Mesendoderm (in vitro differentiated cells): ENCODE measurements around the gene FARP1.

Source experiments
- DNase-seq: peaks from one replicate; pipeline ENCODE4 v3.0.0; 2013
- H2AK5ac ChIP-seq: 2 replicates; pipeline ENCODE4 v1.6.1; 2013; ENCODE audit warnings: low read length, inconsistent platforms
- H2BK120ac ChIP-seq: 2 replicates; pipeline ENCODE4 v1.6.1; 2013; ENCODE audit warnings: low read depth, mild to moderate bottlenecking, low read length, moderate library complexity, mixed read lengths
- H2BK15ac ChIP-seq: replicated peaks from 2 replicates; pipeline ENCODE4 v1.6.1; 2013; ENCODE audit warnings: low read depth, mild to moderate bottlenecking, moderate library complexity
- H2BK5ac ChIP-seq: 2 replicates; pipeline ENCODE4 v1.6.1; 2013; ENCODE audit warnings: low read length, inconsistent platforms
- H3K18ac ChIP-seq: 2 replicates; pipeline ENCODE4 v1.6.1; 2013; ENCODE audit warnings: mild to moderate bottlenecking, low read length, mixed read lengths
- H3K23ac ChIP-seq: one replicate; pipeline ENCODE4 v1.6.1; 2013; ENCODE audit warnings: low read length
- H3K27ac ChIP-seq: 2 replicates; pipeline ENCODE4 v1.5.1; 2013; ENCODE audit warnings: low read depth, mild to moderate bottlenecking, inconsistent platforms, low read length, moderate library complexity
- H3K27me3 ChIP-seq: 2 replicates; pipeline ENCODE4 v1.6.1; 2013; ENCODE audit warnings: low read length, control low read depth, mild to moderate bottlenecking, inconsistent platforms; ENCODE audit not compliant: insufficient read depth, poor library complexity
- H3K36me3 ChIP-seq: 2 replicates; pipeline ENCODE4 v1.6.1; 2013; ENCODE audit warnings: low read length, inconsistent platforms; ENCODE audit not compliant: control insufficient read depth, insufficient read depth
- H3K4ac ChIP-seq: one replicate; pipeline ENCODE4 v1.6.1; 2013; ENCODE audit warnings: low read depth, mild to moderate bottlenecking, low read length, moderate library complexity
- H3K4me1 ChIP-seq: 2 replicates; pipeline ENCODE4 v1.6.1; 2013; ENCODE audit warnings: low read depth, low read length, inconsistent platforms; ENCODE audit not compliant: control insufficient read depth
- H3K4me2 ChIP-seq: 2 replicates; pipeline ENCODE4 v1.6.1; 2013; ENCODE audit warnings: low read length
- H3K4me3 ChIP-seq: 2 replicates; pipeline ENCODE4 v1.5.1; 2013; ENCODE audit warnings: mild to moderate bottlenecking, low read length
- H3K56ac ChIP-seq: one replicate; pipeline ENCODE4 v1.6.1; 2013; ENCODE audit warnings: low read length
- H3K79me1 ChIP-seq: 2 replicates; pipeline ENCODE4 v1.6.1; 2013; ENCODE audit warnings: low read length, inconsistent platforms
- H3K79me2 ChIP-seq: 2 replicates; pipeline ENCODE4 v1.6.1; 2013; ENCODE audit warnings: mild to moderate bottlenecking, low read length; ENCODE audit not compliant: control insufficient read depth, insufficient read depth
- H3K9ac ChIP-seq: 2 replicates; pipeline ENCODE4 v1.6.1; 2013; ENCODE audit warnings: low read length, inconsistent platforms
- H4K5ac ChIP-seq: one replicate; pipeline ENCODE4 v1.6.1; 2013; ENCODE audit warnings: low read length
- H4K8ac ChIP-seq: one replicate; pipeline ENCODE4 v1.6.1; 2013; ENCODE audit warnings: low read depth, mild to moderate bottlenecking, control low read depth, low read length, moderate library complexity
- WGBS: extraction: QIAGEN DNeasy Blood & Tissue Kit; methylation state at CpG from one replicate; pipeline ENCODE4 v1.1.7; 2013; ENCODE audit warnings: low lambda C conversion rate, missing lambda C conversion rate; ENCODE audit not compliant: insufficient coverage; ENCODE audit errors: extremely low coverage; 5-methylcytosine and 5-hydroxymethylcytosine counted together

Gene FARP1

GRCh38 chr13:98320561-98321105 lies 177.7 kb downstream of the FARP1 start:
- WGBS, result no CpG with 5 or more reads among the region's 9 CpGs
- no peak overlapping the region for H3K9ac ChIP-seq
- no peaks in the 10 kb centered on the region for H3K79me2 ChIP-seq
- H3K18ac ChIP-seq, result no peak overlapping the region
- H3K56ac ChIP-seq, result no peak overlapping the region
- no peak overlapping the region for H3K23ac ChIP-seq
- H3K27ac ChIP-seq, result no peak overlapping the region
- no peak overlapping the region for H4K5ac ChIP-seq
- no peak overlapping the region for H2AK5ac ChIP-seq
- no peaks in the 10 kb centered on the region for H3K27me3 ChIP-seq
- peaks cover 10% of the 10 kb centered on the region for H3K4me1 ChIP-seq
- no peak overlapping the region for H4K8ac ChIP-seq
- peak; percentile 83 for DNase-seq
- H2BK120ac ChIP-seq, result no peak overlapping the region
- peaks cover 15% of the 10 kb centered on the region for H3K79me1 ChIP-seq
- H3K36me3 ChIP-seq, result peaks cover 3% of the 10 kb centered on the region
- no peak overlapping the region for H2BK15ac ChIP-seq
- no peak overlapping the region for H3K4me3 ChIP-seq
- H2BK5ac ChIP-seq, result no peak overlapping the region
- no peak overlapping the region for H3K4ac ChIP-seq
- no peak overlapping the region for H3K4me2 ChIP-seq

GRCh38 chr13:98321395-98321794 lies 178.5 kb downstream of the FARP1 start:
- Histone ChIP-seq H3K4me2 (no peak overlapping the region), H3K27me3 (no peaks in the 10 kb centered on the region), H3K23ac (no peak overlapping the region), H4K5ac (no peak overlapping the region), H3K79me1 (peaks cover 16% of the 10 kb centered on the region), H3K4ac (no peak overlapping the region), H3K4me1 (peaks cover 9% of the 10 kb centered on the region), H3K79me2 (no peaks in the 10 kb centered on the region), H2BK120ac (no peak overlapping the region), H3K18ac (no peak overlapping the region), H4K8ac (no peak overlapping the region), H2BK5ac (no peak overlapping the region), H3K4me3 (no peak overlapping the region), H2AK5ac (no peak overlapping the region), H3K36me3 (peaks cover 2% of the 10 kb centered on the region), H2BK15ac (no peak overlapping the region), H3K56ac (no peak overlapping the region), H3K27ac (no peak overlapping the region), H3K9ac (no peak overlapping the region)
- no peak for DNase-seq
- no CpG with 5 or more reads among the region's 2 CpGs for WGBS

GRCh38 chr13:98322091-98322718 lies 179.3 kb downstream of the FARP1 start:
- Histone ChIP-seq H3K23ac (no peak overlapping the region), H3K79me2 (no peaks in the 10 kb centered on the region), H3K4me2 (no peak overlapping the region), H3K4me3 (no peak overlapping the region), H3K56ac (no peak overlapping the region), H4K5ac (no peak overlapping the region), H2BK120ac (no peak overlapping the region), H3K36me3 (no peaks in the 10 kb centered on the region), H3K18ac (no peak overlapping the region), H3K27me3 (no peaks in the 10 kb centered on the region), H3K4ac (no peak overlapping the region), H2BK15ac (no peak overlapping the region), H4K8ac (no peak overlapping the region), H3K79me1 (peaks cover 14% of the 10 kb centered on the region), H2BK5ac (no peak overlapping the region), H3K27ac (no peak overlapping the region), H3K4me1 (peaks cover 12% of the 10 kb centered on the region), H3K9ac (no peak overlapping the region), H2AK5ac (no peak overlapping the region)
- no peak for DNase-seq
- no CpG with 5 or more reads among the region's 8 CpGs for WGBS

- Histone ChIP-seq H3K79me1 (peaks cover 9% of the 10 kb centered on the region), H3K56ac (no peak overlapping the region), H3K4ac (no peak overlapping the region), H3K27me3 (no peaks in the 10 kb centered on the region), H4K8ac (no peak overlapping the region), H3K23ac (no peak overlapping the region), H3K79me2 (no peaks in the 10 kb centered on the region), H3K27ac (no peak overlapping the region), H3K9ac (no peak overlapping the region), H2BK15ac (no peak overlapping the region), H2BK5ac (no peak overlapping the region), H3K4me3 (no peak overlapping the region), H3K4me1 (peaks cover 24% of the 10 kb centered on the region), H4K5ac (no peak overlapping the region), H3K4me2 (no peak overlapping the region), H2AK5ac (no peak overlapping the region), H2BK120ac (no peak overlapping the region), H3K36me3 (no peaks in the 10 kb centered on the region), H3K18ac (no peak overlapping the region)
- DNase-seq, result no peak
- WGBS, result no CpG with 5 or more reads among the region's 7 CpGs
Observed at GRCh38 chr13:98324105-98324504, 181.2 kb downstream of the FARP1 start.

GRCh38 chr13:98325724-98326123 lies 182.8 kb downstream of the FARP1 start:
- H3K23ac ChIP-seq, result peak overlapping the region; percentile 51
- H3K9ac ChIP-seq, result no peak overlapping the region
- no peak overlapping the region for H3K4me3 ChIP-seq
- H3K4me1 ChIP-seq, result peaks cover 23% of the 10 kb centered on the region
- H2BK15ac ChIP-seq, result no peak overlapping the region
- H3K79me1 ChIP-seq, result peaks cover 10% of the 10 kb centered on the region
- no peak overlapping the region for H3K4ac ChIP-seq
- H4K5ac ChIP-seq, result no peak overlapping the region
- peaks cover 4% of the 10 kb centered on the region for H3K79me2 ChIP-seq
- no CpG with 5 or more reads among the region's 3 CpGs for WGBS
- H4K8ac ChIP-seq, result no peak overlapping the region
- no peak overlapping the region for H3K27ac ChIP-seq
- no peak overlapping the region for H2BK5ac ChIP-seq
- H3K4me2 ChIP-seq, result no peak overlapping the region
- H3K36me3 ChIP-seq, result no peaks in the 10 kb centered on the region
- no peaks in the 10 kb centered on the region for H3K27me3 ChIP-seq
- no peak overlapping the region for H2BK120ac ChIP-seq
- no peak overlapping the region for H3K18ac ChIP-seq
- H2AK5ac ChIP-seq, result no peak overlapping the region
- DNase-seq, result no peak
- H3K56ac ChIP-seq, result no peak overlapping the region

- H3K23ac ChIP-seq, result no peak overlapping the region
- no peak overlapping the region for H4K8ac ChIP-seq
- no peak overlapping the region for H3K4me2 ChIP-seq
- WGBS, result no CpG with 5 or more reads among the region's 5 CpGs
- H3K79me2 ChIP-seq, result peaks cover 4% of the 10 kb centered on the region
- no peak overlapping the region for H3K4me3 ChIP-seq
- no peak overlapping the region for H2AK5ac ChIP-seq
- H3K79me1 ChIP-seq, result peaks cover 10% of the 10 kb centered on the region
- H2BK5ac ChIP-seq, result no peak overlapping the region
- no peak overlapping the region for H2BK120ac ChIP-seq
- no peaks in the 10 kb centered on the region for H3K36me3 ChIP-seq
- no peak overlapping the region for H3K9ac ChIP-seq
- H3K18ac ChIP-seq, result no peak overlapping the region
- H3K56ac ChIP-seq, result peak overlapping the region; percentile 10
- DNase-seq, result no peak
- H4K5ac ChIP-seq, result no peak overlapping the region
- no peak overlapping the region for H2BK15ac ChIP-seq
- peaks cover 23% of the 10 kb centered on the region for H3K4me1 ChIP-seq
- H3K4ac ChIP-seq, result no peak overlapping the region
- no peaks in the 10 kb centered on the region for H3K27me3 ChIP-seq
- peak overlapping the region; percentile 46 for H3K27ac ChIP-seq
Observed at GRCh38 chr13:98326291-98326690, 183.4 kb downstream of the FARP1 start.
